ENCODE results near the gene PRRG4.

GRCh38 chr11:32883421-32883820 is 53.7 kb downstream of the PRRG4 start:
- TF ChIP-seq CTCF (optimal IDR thresholded peaks at IDR 0.05 in 1 of 3, IDR thresholded peaks at IDR 0.05 in 1 of 3, conservative IDR thresholded peaks at IDR 0.05 in 1 of 3; ENCODE audit: extremely low read depth in 1 of 3, insufficient read depth in 2 of 3, low read length in 3 of 3) = no peak
- no peak for TF ChIP-seq EZH2 (IDR thresholded peaks at IDR 0.05; ENCODE audit: low read length)
